GM12864 (cell line): ENCODE results near the gene SLC25A13.
"Not testable (repeated sequence)": the region's sequence is repeated elsewhere in the genome, so short reads cannot be mapped to it uniquely, and the experiment has no call there.

Experiments used
- DNase-seq: peaks from one replicate; pipeline ENCODE4 v3.0.0-alpha.2; 2011; ENCODE audit warnings: low read depth
- H3K4me3 ChIP-seq: 2 replicates; pipeline ENCODE4 v1.5.1; 2011; ENCODE audit warnings: mild to moderate bottlenecking, low read depth, low read length, control low read depth
- CTCF ChIP-seq: IDR thresholded peaks from 2 replicates; pipeline ENCODE4 v1.5.1; 2011; ENCODE audit warnings: low read depth, mild to moderate bottlenecking, moderate library complexity, low read length, control low read depth, inconsistent platforms; ENCODE audit errors: missing control alignments

The SLC25A13 gene

DNA sequence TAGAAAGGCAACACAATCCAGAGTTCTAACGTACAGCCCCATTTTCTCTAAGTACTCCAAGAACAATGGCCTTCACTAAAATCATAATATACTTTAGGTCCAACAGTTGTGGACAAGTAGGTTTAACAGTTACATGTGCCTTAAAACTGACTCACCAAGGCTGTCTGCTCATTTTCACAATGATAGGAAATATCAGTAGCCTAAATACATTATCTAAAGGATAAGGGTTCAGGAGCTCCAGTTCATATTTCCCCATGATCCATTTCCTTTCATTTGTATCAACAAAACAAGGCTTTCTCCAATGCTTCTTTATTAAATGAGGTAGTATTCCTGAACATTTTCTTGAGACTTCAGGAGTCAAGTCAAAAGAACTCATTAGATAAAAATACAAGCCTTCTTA is 164.0 kb downstream of the SLC25A13 start:
- no peak for TF ChIP-seq CTCF
- DNase-seq, result no peak
- no peak overlapping the region for H3K4me3 ChIP-seq

- not testable (repeated sequence) for DNase-seq, H3K4me3 ChIP-seq
These were observed 167.4 kb downstream of the SLC25A13 start for GRCh38 chr7:96154506-96154905.

DNA sequence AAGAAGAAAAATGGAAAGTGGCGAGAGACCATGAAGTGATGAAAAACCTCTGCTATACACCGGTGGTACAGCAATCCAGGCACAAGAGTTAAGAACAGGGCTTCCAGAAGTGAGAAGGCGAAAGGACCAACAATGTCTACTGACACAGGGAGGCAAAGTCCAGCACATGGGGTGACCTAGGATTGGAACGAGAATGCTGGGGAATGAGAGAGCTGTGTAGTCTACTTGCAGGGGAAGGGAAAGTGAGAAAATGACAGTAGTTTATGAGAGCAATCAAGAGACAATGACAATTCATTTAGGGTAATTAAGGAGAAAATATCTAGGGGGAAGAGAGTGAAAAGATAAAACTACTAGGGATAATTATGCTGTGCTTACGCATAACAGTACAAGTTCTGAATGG is 169.2 kb downstream of the SLC25A13 start:
- TF ChIP-seq CTCF, result no peak
- no peak for DNase-seq
- no peak overlapping the region for H3K4me3 ChIP-seq

DNA sequence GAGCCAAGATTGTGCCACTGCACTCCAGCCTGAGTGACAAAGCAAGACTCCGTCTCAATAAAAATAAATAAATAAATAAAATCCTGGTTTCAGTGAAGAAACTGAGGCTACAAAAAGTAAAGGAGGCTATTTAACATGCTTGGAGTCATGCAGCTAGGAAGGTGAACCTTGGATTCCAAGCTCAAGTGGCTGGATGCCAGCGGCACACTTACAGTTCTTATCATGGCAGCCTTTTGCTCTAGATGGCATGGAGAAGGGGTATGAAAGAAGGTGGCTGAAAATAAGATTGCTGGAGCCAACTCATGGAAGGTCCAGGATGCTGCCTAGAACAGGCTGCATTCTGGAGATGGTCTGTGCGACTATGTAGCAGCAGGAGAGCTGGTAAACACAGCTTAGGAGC is 170.0 kb downstream of the SLC25A13 start:
- no peak for TF ChIP-seq CTCF
- DNase-seq, result no peak
- H3K4me3 ChIP-seq, result no peak overlapping the region

GRCh38 chr7:96144260-96144526 is 177.7 kb downstream of the SLC25A13 start:
- no peak for TF ChIP-seq CTCF
- H3K4me3 ChIP-seq, result no peak overlapping the region
- DNase-seq, result no peak

DNA sequence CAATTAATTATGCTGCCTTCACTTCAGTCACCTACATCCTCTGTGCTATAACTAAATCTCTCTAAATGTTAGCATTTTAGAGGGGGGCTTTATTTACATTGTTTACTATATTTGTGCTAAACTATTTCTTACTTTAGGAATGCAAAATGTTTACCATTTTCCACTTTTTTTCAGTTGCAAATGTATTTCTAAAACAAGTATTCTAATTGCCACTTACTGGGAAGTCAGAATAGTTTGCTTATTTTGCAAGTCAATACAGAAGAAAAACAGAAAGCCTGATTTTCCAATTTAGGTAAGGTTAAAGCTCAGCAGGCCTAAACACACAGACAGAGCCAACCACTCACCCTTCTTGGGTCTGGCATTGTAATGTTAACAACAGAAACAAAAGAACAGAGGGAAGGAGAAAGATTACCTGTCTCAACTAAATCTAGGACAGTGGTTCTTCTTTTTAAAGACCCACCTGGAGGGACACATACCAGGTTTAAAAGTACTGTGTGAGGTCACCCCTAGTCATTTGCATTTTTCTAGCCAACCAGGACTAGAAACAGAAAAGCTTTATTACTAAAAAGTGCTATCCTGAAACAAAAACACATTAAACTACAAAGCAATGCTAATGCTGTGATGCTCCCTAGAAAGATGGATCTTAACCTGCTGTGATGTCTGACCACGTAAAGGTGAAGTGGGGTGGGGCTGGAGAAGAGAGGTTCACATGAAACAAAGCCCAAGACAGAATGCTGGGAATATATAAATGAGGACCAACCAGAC is 178.2 kb downstream of the SLC25A13 start:
- DNase-seq, result no peak
- H3K4me3 ChIP-seq, result no peak overlapping the region
- TF ChIP-seq CTCF, result no peak

DNA sequence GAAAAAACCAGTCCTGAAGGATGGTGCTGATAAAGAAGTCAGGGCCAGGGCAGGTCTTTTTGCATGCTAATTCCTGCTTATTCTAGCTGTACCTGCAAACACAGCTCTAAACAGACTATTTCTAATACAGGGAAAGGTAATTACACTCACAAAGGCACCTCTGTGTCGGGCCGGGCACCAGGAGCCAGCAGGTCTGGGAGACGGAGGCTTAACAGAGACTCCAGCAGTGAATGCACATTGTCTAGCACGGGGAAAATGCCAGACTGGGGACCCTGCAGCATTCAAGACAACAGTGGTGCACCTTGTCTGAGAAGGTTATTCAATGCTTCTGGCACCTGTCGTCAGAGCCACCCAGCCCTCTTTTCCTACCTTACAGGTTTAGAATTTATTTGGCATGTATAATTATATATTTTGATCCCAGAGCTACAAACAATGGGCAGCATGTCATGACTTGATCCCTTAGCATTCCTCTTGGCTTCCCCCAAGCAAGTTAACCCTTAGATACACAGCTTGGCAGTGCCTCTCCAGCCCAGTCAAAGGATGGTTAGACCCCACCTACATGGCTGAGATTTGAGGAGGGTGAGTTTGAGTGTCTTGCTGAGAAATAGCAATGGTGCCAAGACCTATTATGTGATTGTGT is 185.2 kb downstream of the SLC25A13 start:
- no peak for DNase-seq
- H3K4me3 ChIP-seq, result no peak overlapping the region
- TF ChIP-seq CTCF, result no peak
